Muscle of leg (tissue), 11 donors: ENCODE results near the gene RELB. TPM values are rescaled to one million over a fixed set of nuclear protein-coding genes. Genes with fewer than 3 reads are reported as not detected.

ENCODE experiments used
- DNase-seq: peaks from one replicate; pipeline ENCODE4 v3.0.0; 2013
- H3K27ac ChIP-seq: one replicate; pipeline ENCODE4 v1.5.1; 2013; ENCODE audit warnings: mild to moderate bottlenecking, low read length, control low read depth
- H3K27me3 ChIP-seq: one replicate; pipeline ENCODE4 v1.6.1; 2013; ENCODE audit warnings: low read length; ENCODE audit not compliant: control insufficient read depth, insufficient read depth
- H3K36me3 ChIP-seq: one replicate; pipeline ENCODE4 v1.6.1; 2013; ENCODE audit warnings: low read length; ENCODE audit not compliant: control insufficient read depth, insufficient read depth
- H3K4me1 ChIP-seq: one replicate; pipeline ENCODE4 v1.6.1; 2013; ENCODE audit warnings: low read length; ENCODE audit not compliant: control insufficient read depth, insufficient read depth
- H3K4me3 ChIP-seq: one replicate; pipeline ENCODE4 v1.5.1; 2013; ENCODE audit warnings: low read length, control low read depth
- H3K9me3 ChIP-seq: replicated peaks from 2 replicates; pipeline ENCODE4 v1.6.1; 2013; ENCODE audit warnings: low read depth, low read length; ENCODE audit not compliant: control insufficient read depth
- WGBS: methylation state at CpG from one replicate; pipeline ENCODE4 v1.1.5; 2013; ENCODE audit warnings: missing lambda C conversion rate; ENCODE audit not compliant: insufficient coverage; 5-methylcytosine and 5-hydroxymethylcytosine counted together
- polyA plus RNA-seq, 8 donors: library from polyadenylated mRNA; unstranded; fragments of 120-200 nt; gene quantifications; one replicate each; pipeline versions ENCODE4 v1.2.1 to v1.2.3, GENCODE V29; 2013; ENCODE audit warnings: inconsistent platforms in 1 of 8, low replicate concordance in 1 of 8; ENCODE audit not compliant: insufficient read length in 8 of 8, insufficient read depth in 1 of 8
- total RNA-seq: library from RNA; stranded (reverse); fragments of 120-200 nt; gene quantifications from one replicate; pipeline ENCODE4 v1.2.4, GENCODE V29; 2013

RELB gene
- total and polyA plus RNA-seq, 9 donors, result 2.0 to 6.0 (median 5.1) TPM

GRCh38 chr19:44986389-44986788, 14.9 kb upstream of the RELB start:
- Histone ChIP-seq H3K27me3 (no peaks in the 10 kb centered on the region), H3K36me3 (peaks cover 86% of the 10 kb centered on the region), H3K27ac (no peak overlapping the region), H3K9me3 (no peaks in the 10 kb centered on the region), H3K4me3 (no peak overlapping the region), H3K4me1 (no peaks in the 10 kb centered on the region)
- DNase-seq, result no peak
- WGBS, result 89% methylated on average over 6 of the region's 7 CpGs

GRCh38 chr19:44987148-44987675, 14.1 kb upstream of the RELB start:
- Histone ChIP-seq H3K27me3 (no peaks in the 10 kb centered on the region), H3K36me3 (peaks cover 90% of the 10 kb centered on the region), H3K4me1 (no peaks in the 10 kb centered on the region), H3K27ac (no peak overlapping the region), H3K9me3 (no peaks in the 10 kb centered on the region), H3K4me3 (no peak overlapping the region)
- no peak for DNase-seq
- 89% methylated on average over 18 of the region's 20 CpGs for WGBS

- H3K27ac ChIP-seq, result no peak overlapping the region
- no peak overlapping the region for H3K4me3 ChIP-seq
- peaks cover 89% of the 10 kb centered on the region for H3K36me3 ChIP-seq
- no peaks in the 10 kb centered on the region for H3K27me3 ChIP-seq
- no peaks in the 10 kb centered on the region for H3K9me3 ChIP-seq
- no peaks in the 10 kb centered on the region for H3K4me1 ChIP-seq
- 84% methylated on average over 9 of the region's 9 CpGs for WGBS
- DNase-seq, result no peak
Observed at GRCh38 chr19:44988273-44988672, 13.0 kb upstream of the RELB start.

GRCh38 chr19:44988896-44989556, 12.2 kb upstream of the RELB start:
- Histone ChIP-seq H3K27me3 (no peaks in the 10 kb centered on the region), H3K27ac (no peak overlapping the region), H3K4me3 (no peak overlapping the region), H3K4me1 (no peaks in the 10 kb centered on the region), H3K9me3 (no peaks in the 10 kb centered on the region), H3K36me3 (peaks cover 93% of the 10 kb centered on the region)
- peak; percentile 52 for DNase-seq
- 79% methylated on average over 13 of the region's 15 CpGs for WGBS

- no peak for DNase-seq
- WGBS, result 91% methylated on average over 12 of the region's 14 CpGs
- Histone ChIP-seq H3K4me3 (no peak overlapping the region), H3K27me3 (no peaks in the 10 kb centered on the region), H3K9me3 (no peaks in the 10 kb centered on the region), H3K27ac (no peak overlapping the region), H3K36me3 (peaks cover 85% of the 10 kb centered on the region), H3K4me1 (no peaks in the 10 kb centered on the region)
Observed at GRCh38 chr19:44990459-44990858, 10.8 kb upstream of the RELB start.

GRCh38 chr19:44990966-44991365, 10.3 kb upstream of the RELB start:
- Histone ChIP-seq H3K27me3 (no peaks in the 10 kb centered on the region), H3K36me3 (peaks cover 80% of the 10 kb centered on the region), H3K4me3 (no peak overlapping the region), H3K4me1 (no peaks in the 10 kb centered on the region), H3K9me3 (no peaks in the 10 kb centered on the region), H3K27ac (no peak overlapping the region)
- no peak for DNase-seq
- WGBS, result 97% methylated on average over 12 of the region's 12 CpGs

GRCh38 chr19:44992336-44993163, 8.7 kb upstream of the RELB start:
- WGBS, result 89% methylated on average over 41 of the region's 44 CpGs

GRCh38 chr19:44993526-44993925, 7.7 kb upstream of the RELB start:
- WGBS, result 87% methylated on average over 5 of the region's 6 CpGs
- H3K4me1 ChIP-seq, result peaks cover 2% of the 10 kb centered on the region

More at GRCh38 chr19:44992336-44993163, 8.7 kb upstream of the RELB start:
- Histone ChIP-seq H3K27ac (no peak overlapping the region), H3K27me3 (no peaks in the 10 kb centered on the region), H3K4me1 (peaks cover 2% of the 10 kb centered on the region), H3K9me3 (no peaks in the 10 kb centered on the region), H3K36me3 (peaks cover 65% of the 10 kb centered on the region), H3K4me3 (no peak overlapping the region)
- no peak for DNase-seq

GRCh38 chr19:44993926-44994537, 7.2 kb upstream of the RELB start:
- Histone ChIP-seq H3K36me3 (peaks cover 51% of the 10 kb centered on the region), H3K4me3 (no peak overlapping the region), H3K27me3 (no peaks in the 10 kb centered on the region), H3K4me1 (peaks cover 2% of the 10 kb centered on the region), H3K27ac (no peak overlapping the region), H3K9me3 (no peaks in the 10 kb centered on the region)
- DNase-seq, result no peak
- WGBS, result 91% methylated on average over 9 of the region's 12 CpGs

More at GRCh38 chr19:44993526-44993925, 7.7 kb upstream of the RELB start:
- Histone ChIP-seq H3K27ac (no peak overlapping the region), H3K36me3 (peaks cover 56% of the 10 kb centered on the region), H3K9me3 (no peaks in the 10 kb centered on the region), H3K4me3 (no peak overlapping the region), H3K27me3 (no peaks in the 10 kb centered on the region)
- DNase-seq, result no peak

GRCh38 chr19:44998025-44998424, 3.2 kb upstream of the RELB start:
- Histone ChIP-seq H3K4me3 (no peak overlapping the region), H3K9me3 (no peaks in the 10 kb centered on the region), H3K36me3 (peaks cover 11% of the 10 kb centered on the region), H3K27ac (no peak overlapping the region), H3K4me1 (peaks cover 14% of the 10 kb centered on the region), H3K27me3 (no peaks in the 10 kb centered on the region)
- WGBS, result 89% methylated on average over 4 of the region's 4 CpGs
- no peak for DNase-seq
